Measurements from ENCODE around the gene TTC9B. TPM values are rescaled to one million over a fixed set of nuclear protein-coding genes. Genes with fewer than 3 reads are reported as not detected.

TTC9B gene
- total RNA-seq, 1 donor from 2014 or later = not detected

DNA sequence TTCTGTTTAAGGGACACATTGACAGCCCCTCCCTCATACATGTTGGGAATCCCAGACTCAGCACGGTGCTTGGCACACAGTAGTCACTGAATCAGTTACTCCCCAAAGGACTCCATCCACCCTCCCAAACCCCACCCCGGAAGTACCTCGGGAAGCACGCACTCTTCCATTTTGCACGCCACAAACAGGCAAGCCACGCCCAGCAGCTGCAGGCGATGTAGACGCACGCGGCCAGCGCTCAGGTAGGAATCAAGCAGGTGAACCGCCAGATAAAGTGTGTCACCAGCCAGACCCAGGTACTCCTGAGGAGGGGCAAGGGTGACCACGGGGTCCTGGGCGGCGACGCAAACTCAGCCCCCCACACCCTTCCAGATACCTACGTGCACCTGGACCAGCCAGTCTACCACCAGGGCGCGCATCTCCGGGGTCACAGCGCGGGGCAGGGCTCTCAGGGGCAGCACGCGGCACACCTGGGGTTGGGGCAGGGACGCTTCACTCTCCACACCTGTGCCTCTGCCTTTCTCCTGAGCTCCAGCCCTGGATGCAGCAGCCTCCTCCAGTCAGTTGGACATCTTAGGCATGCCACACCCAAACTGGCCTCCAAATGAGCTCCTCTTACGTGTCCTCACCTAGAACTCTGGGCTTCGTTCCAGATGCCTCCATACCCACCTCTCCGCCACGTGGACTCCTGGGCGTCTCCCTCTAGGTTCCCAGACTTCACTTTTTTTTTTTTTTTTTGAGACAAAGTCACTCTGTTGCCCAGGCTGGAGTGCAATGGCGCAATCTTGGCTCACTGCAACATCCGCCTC lies 6.4 kb upstream of the TTC9B start:
- TF ChIP-seq, protein P1, sequence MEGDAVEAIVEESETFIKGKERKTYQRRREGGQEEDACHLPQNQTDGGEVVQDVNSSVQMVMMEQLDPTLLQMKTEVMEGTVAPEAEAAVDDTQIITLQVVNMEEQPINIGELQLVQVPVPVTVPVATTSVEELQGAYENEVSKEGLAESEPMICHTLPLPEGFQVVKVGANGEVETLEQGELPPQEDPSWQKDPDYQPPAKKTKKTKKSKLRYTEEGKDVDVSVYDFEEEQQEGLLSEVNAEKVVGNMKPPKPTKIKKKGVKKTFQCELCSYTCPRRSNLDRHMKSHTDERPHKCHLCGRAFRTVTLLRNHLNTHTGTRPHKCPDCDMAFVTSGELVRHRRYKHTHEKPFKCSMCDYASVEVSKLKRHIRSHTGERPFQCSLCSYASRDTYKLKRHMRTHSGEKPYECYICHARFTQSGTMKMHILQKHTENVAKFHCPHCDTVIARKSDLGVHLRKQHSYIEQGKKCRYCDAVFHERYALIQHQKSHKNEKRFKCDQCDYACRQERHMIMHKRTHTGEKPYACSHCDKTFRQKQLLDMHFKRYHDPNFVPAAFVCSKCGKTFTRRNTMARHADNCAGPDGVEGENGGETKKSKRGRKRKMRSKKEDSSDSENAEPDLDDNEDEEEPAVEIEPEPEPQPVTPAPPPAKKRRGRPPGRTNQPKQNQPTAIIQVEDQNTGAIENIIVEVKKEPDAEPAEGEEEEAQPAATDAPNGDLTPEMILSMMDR (IDR thresholded peaks at IDR 0.05) = no peak
- H3K4me1 Mint-ChIP-seq (ENCODE audit: unreplicated experiment) = peaks cover 15% of the 10 kb centered on the region
- H3K9me3 Mint-ChIP-seq (ENCODE audit: unreplicated experiment) = peaks cover 4% of the 10 kb centered on the region
- no peak overlapping the region for H3K27ac Mint-ChIP-seq (ENCODE audit: unreplicated experiment)
- no peak overlapping the region for H3K4me3 Mint-ChIP-seq (ENCODE audit: unreplicated experiment)
- no peaks in the 10 kb centered on the region for H3K27me3 Mint-ChIP-seq (ENCODE audit: unreplicated experiment)
- peak; percentile 81 for DNase-seq (ENCODE audit: extremely low spot score, unreplicated experiment)
- no peaks in the 10 kb centered on the region for H3K36me3 Mint-ChIP-seq (ENCODE audit: unreplicated experiment)

GRCh38 chr19:40223135-40223822 lies 5.1 kb upstream of the TTC9B start:
- H3K27me3 Mint-ChIP-seq (ENCODE audit: unreplicated experiment) = no peaks in the 10 kb centered on the region
- H3K4me3 Mint-ChIP-seq (ENCODE audit: unreplicated experiment) = no peak overlapping the region
- peak; percentile 82 for DNase-seq (ENCODE audit: extremely low spot score, unreplicated experiment)
- H3K27ac Mint-ChIP-seq (ENCODE audit: unreplicated experiment) = no peak overlapping the region
- peaks cover 4% of the 10 kb centered on the region for H3K9me3 Mint-ChIP-seq (ENCODE audit: unreplicated experiment)
- TF ChIP-seq, protein P1 (IDR thresholded peaks at IDR 0.05) = no peak
- peaks cover 18% of the 10 kb centered on the region for H3K4me1 Mint-ChIP-seq (ENCODE audit: unreplicated experiment)
- no peaks in the 10 kb centered on the region for H3K36me3 Mint-ChIP-seq (ENCODE audit: unreplicated experiment)

- Mint-ChIP-seq H3K4me1 (ENCODE audit: unreplicated experiment) (peaks cover 19% of the 10 kb centered on the region), H3K27me3 (ENCODE audit: unreplicated experiment) (peaks cover 2% of the 10 kb centered on the region), H3K36me3 (ENCODE audit: unreplicated experiment) (no peaks in the 10 kb centered on the region), H3K9me3 (ENCODE audit: unreplicated experiment) (peaks cover 4% of the 10 kb centered on the region), H3K4me3 (ENCODE audit: unreplicated experiment) (no peak overlapping the region), H3K27ac (ENCODE audit: unreplicated experiment) (no peak overlapping the region)
- TF ChIP-seq, protein P1 (IDR thresholded peaks at IDR 0.05) = peak; percentile 83
- peak; percentile 93 for DNase-seq (ENCODE audit: extremely low spot score, unreplicated experiment)
These were observed 3.9 kb upstream of the TTC9B start for GRCh38 chr19:40221858-40222619.

GRCh38 chr19:40220674-40221073 lies 2.5 kb upstream of the TTC9B start:
- H3K27ac Mint-ChIP-seq (ENCODE audit: unreplicated experiment) = no peak overlapping the region
- peaks cover 4% of the 10 kb centered on the region for H3K9me3 Mint-ChIP-seq (ENCODE audit: unreplicated experiment)
- TF ChIP-seq, protein P1 (IDR thresholded peaks at IDR 0.05) = no peak
- no peak overlapping the region for H3K4me3 Mint-ChIP-seq (ENCODE audit: unreplicated experiment)
- no peaks in the 10 kb centered on the region for H3K36me3 Mint-ChIP-seq (ENCODE audit: unreplicated experiment)
- DNase-seq (ENCODE audit: extremely low spot score, unreplicated experiment) = no peak
- H3K4me1 Mint-ChIP-seq (ENCODE audit: unreplicated experiment) = peaks cover 13% of the 10 kb centered on the region
- H3K27me3 Mint-ChIP-seq (ENCODE audit: unreplicated experiment) = peaks cover 16% of the 10 kb centered on the region

Data from osteocyte (in vitro differentiated cells).